ENCODE measurements around the gene TMPRSS5.
"Not testable (repeated sequence)": the region's sequence is repeated elsewhere in the genome, so short reads cannot be mapped to it uniquely, and the experiment has no call there.

The TMPRSS5 gene

GRCh38 chr11:113725407-113725806 is 19.3 kb upstream of the TMPRSS5 start:
- no peak for DNase-seq (ENCODE audit: low read depth, low spot score)
- H3K36me3 ChIP-seq (ENCODE audit: insufficient read depth, low read length) = no peaks in the 10 kb centered on the region
- no peak overlapping the region for H3K9ac ChIP-seq (ENCODE audit: insufficient read length)
- H3K9me3 ChIP-seq (ENCODE audit: low read depth, low read length) = no peaks in the 10 kb centered on the region
- TF ChIP-seq EZH2 (IDR thresholded peaks at IDR 0.05) (no peak), POLR2AphosphoS5 (IDR thresholded peaks at IDR 0.05; ENCODE audit: borderline replicate concordance, low read depth, low read length) (no peak), FOXP2 (optimal IDR thresholded peaks at IDR 0.05; ENCODE audit: control extremely low read depth, extremely low read length, insufficient read depth) (no peak)
- no peak overlapping the region for H3K27ac ChIP-seq
- no peak overlapping the region for H3K4me3 ChIP-seq

- TF ChIP-seq POLR2AphosphoS5 (IDR thresholded peaks at IDR 0.05; ENCODE audit: borderline replicate concordance, low read depth, low read length) (no peak), EZH2 (IDR thresholded peaks at IDR 0.05) (no peak), FOXP2 (optimal IDR thresholded peaks at IDR 0.05; ENCODE audit: control extremely low read depth, extremely low read length, insufficient read depth) (no peak)
- DNase-seq (ENCODE audit: low read depth, low spot score) = no peak
- H3K9me3 ChIP-seq (ENCODE audit: low read depth, low read length) = no peaks in the 10 kb centered on the region
- H3K27ac ChIP-seq = no peak overlapping the region
- no peaks in the 10 kb centered on the region for H3K36me3 ChIP-seq (ENCODE audit: insufficient read depth, low read length)
- H3K4me3 ChIP-seq = no peak overlapping the region
- no peak overlapping the region for H3K9ac ChIP-seq (ENCODE audit: insufficient read length)
Observed at GRCh38 chr11:113724778-113725177, 18.7 kb upstream of the TMPRSS5 start.

GRCh38 chr11:113723787-113724186 is 17.7 kb upstream of the TMPRSS5 start:
- DNase-seq (ENCODE audit: low read depth, low spot score) = no peak
- Histone ChIP-seq H3K9ac (ENCODE audit: insufficient read length) (no peak overlapping the region), H3K36me3 (ENCODE audit: insufficient read depth, low read length) (no peaks in the 10 kb centered on the region), H3K4me3 (no peak overlapping the region), H3K27ac (no peak overlapping the region), H3K9me3 (ENCODE audit: low read depth, low read length) (no peaks in the 10 kb centered on the region)
- TF ChIP-seq POLR2AphosphoS5 (IDR thresholded peaks at IDR 0.05; ENCODE audit: borderline replicate concordance, low read depth, low read length) (no peak), FOXP2 (optimal IDR thresholded peaks at IDR 0.05; ENCODE audit: control extremely low read depth, extremely low read length, insufficient read depth) (no peak), EZH2 (IDR thresholded peaks at IDR 0.05) (no peak)

- DNase-seq (ENCODE audit: low read depth, low spot score) = no peak
- TF ChIP-seq POLR2AphosphoS5 (IDR thresholded peaks at IDR 0.05; ENCODE audit: borderline replicate concordance, low read depth, low read length) = no peak
- TF ChIP-seq EZH2 (IDR thresholded peaks at IDR 0.05) = no peak
- no peak for TF ChIP-seq FOXP2 (optimal IDR thresholded peaks at IDR 0.05; ENCODE audit: control extremely low read depth, extremely low read length, insufficient read depth)
- H3K9me3 ChIP-seq (ENCODE audit: low read depth, low read length) = no peaks in the 10 kb centered on the region
- no peak overlapping the region for H3K4me3 ChIP-seq
- H3K9ac ChIP-seq (ENCODE audit: insufficient read length) = no peak overlapping the region
- H3K36me3 ChIP-seq (ENCODE audit: insufficient read depth, low read length) = no peaks in the 10 kb centered on the region
- H3K27ac ChIP-seq = no peak overlapping the region
Observed at GRCh38 chr11:113722934-113723333, 16.8 kb upstream of the TMPRSS5 start.

- no peaks in the 10 kb centered on the region for H3K36me3 ChIP-seq (ENCODE audit: insufficient read depth, low read length)
- DNase-seq (ENCODE audit: low read depth, low spot score) = no peak
- H3K27ac ChIP-seq = no peak overlapping the region
- no peak for TF ChIP-seq EZH2 (IDR thresholded peaks at IDR 0.05)
- TF ChIP-seq FOXP2 (optimal IDR thresholded peaks at IDR 0.05; ENCODE audit: control extremely low read depth, extremely low read length, insufficient read depth) = no peak
- TF ChIP-seq POLR2AphosphoS5 (IDR thresholded peaks at IDR 0.05; ENCODE audit: borderline replicate concordance, low read depth, low read length) = no peak
- H3K4me3 ChIP-seq = no peak overlapping the region
- H3K9ac ChIP-seq (ENCODE audit: insufficient read length) = no peak overlapping the region
- H3K9me3 ChIP-seq (ENCODE audit: low read depth, low read length) = no peaks in the 10 kb centered on the region
Observed at GRCh38 chr11:113722221-113722620, 16.1 kb upstream of the TMPRSS5 start.

- DNase-seq (ENCODE audit: low read depth, low spot score) = no peak
- no peaks in the 10 kb centered on the region for H3K9me3 ChIP-seq (ENCODE audit: low read depth, low read length)
- TF ChIP-seq FOXP2 (optimal IDR thresholded peaks at IDR 0.05; ENCODE audit: control extremely low read depth, extremely low read length, insufficient read depth) (no peak), EZH2 (IDR thresholded peaks at IDR 0.05) (no peak), POLR2AphosphoS5 (IDR thresholded peaks at IDR 0.05; ENCODE audit: borderline replicate concordance, low read depth, low read length) (no peak)
- H3K27ac ChIP-seq = no peak overlapping the region
- no peaks in the 10 kb centered on the region for H3K36me3 ChIP-seq (ENCODE audit: insufficient read depth, low read length)
- H3K9ac ChIP-seq (ENCODE audit: insufficient read length) = no peak overlapping the region
- no peak overlapping the region for H3K4me3 ChIP-seq
Observed at GRCh38 chr11:113721462-113722066, 15.5 kb upstream of the TMPRSS5 start.

- H3K27ac ChIP-seq; H3K9ac ChIP-seq (ENCODE audit: insufficient read length); H3K9me3 ChIP-seq (ENCODE audit: low read depth, low read length); DNase-seq (ENCODE audit: low read depth, low spot score); H3K4me3 ChIP-seq; H3K36me3 ChIP-seq (ENCODE audit: insufficient read depth, low read length): not testable (repeated sequence)
Observed at GRCh38 chr11:113720478-113720877, 14.4 kb upstream of the TMPRSS5 start.

GRCh38 chr11:113715882-113716625 is 9.9 kb upstream of the TMPRSS5 start:
- Histone ChIP-seq H3K36me3 (ENCODE audit: insufficient read depth, low read length) (no peaks in the 10 kb centered on the region; the same call in 1 of the 2 replicates), H3K9ac (ENCODE audit: insufficient read length) (no peak overlapping the region), H3K27ac (no peak overlapping the region), H3K9me3 (ENCODE audit: low read depth, low read length) (no peaks in the 10 kb centered on the region), H3K4me3 (no peak overlapping the region)
- TF ChIP-seq POLR2AphosphoS5 (IDR thresholded peaks at IDR 0.05; ENCODE audit: borderline replicate concordance, low read depth, low read length) = no peak
- TF ChIP-seq FOXP2 (optimal IDR thresholded peaks at IDR 0.05; ENCODE audit: control extremely low read depth, extremely low read length, insufficient read depth) = no peak
- DNase-seq (ENCODE audit: low read depth, low spot score) = no peak

GRCh38 chr11:113715273-113715672 is 9.2 kb upstream of the TMPRSS5 start:
- no peak overlapping the region for H3K9ac ChIP-seq (ENCODE audit: insufficient read length)
- H3K4me3 ChIP-seq = no peak overlapping the region
- no peak for DNase-seq (ENCODE audit: low read depth, low spot score)
- TF ChIP-seq FOXP2 (optimal IDR thresholded peaks at IDR 0.05; ENCODE audit: control extremely low read depth, extremely low read length, insufficient read depth) = no peak
- no peak for TF ChIP-seq EZH2 (IDR thresholded peaks at IDR 0.05)
- TF ChIP-seq POLR2AphosphoS5 (IDR thresholded peaks at IDR 0.05; ENCODE audit: borderline replicate concordance, low read depth, low read length) = no peak
- H3K9me3 ChIP-seq (ENCODE audit: low read depth, low read length) = no peaks in the 10 kb centered on the region
- no peaks in the 10 kb centered on the region; the same call in 1 of the 2 replicates for H3K36me3 ChIP-seq (ENCODE audit: insufficient read depth, low read length)
- no peak overlapping the region for H3K27ac ChIP-seq

All from SK-N-MC (cell line).